Erythroblast (primary cell): Measurements from ENCODE around the gene NISCH.

Experiments
- GATA1 ChIP-seq: IDR thresholded peaks from 2 replicates; pipeline ENCODE4 v1.6.1; 2011; ENCODE audit warnings: low read depth, mild to moderate bottlenecking, control low read depth, low read length, moderate library complexity
- POLR2A ChIP-seq: IDR thresholded peaks from 2 replicates; pipeline ENCODE4 v1.6.1; 2011; ENCODE audit warnings: mild to moderate bottlenecking, low read length

DNA sequence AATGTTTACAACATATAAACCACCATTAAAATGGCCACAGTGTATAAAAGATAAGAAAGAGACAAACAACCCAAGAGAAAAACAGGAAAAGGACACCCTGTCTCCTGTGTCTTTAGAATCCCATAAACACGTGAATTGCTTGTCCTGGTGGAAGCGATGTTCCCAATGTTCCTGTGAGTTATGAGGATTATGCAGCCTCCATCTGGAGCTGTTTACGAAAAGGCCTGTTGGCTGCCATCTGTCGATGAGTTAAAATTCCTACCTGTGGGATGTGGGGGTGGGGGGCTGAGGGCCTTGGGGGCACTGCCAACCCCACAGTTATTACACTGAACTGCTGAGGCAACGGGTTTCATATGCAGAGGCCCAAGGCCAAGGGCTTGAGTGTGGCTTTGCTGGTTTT is 13.6 kb downstream of the NISCH start:
- TF ChIP-seq POLR2A (no peak), GATA1 (no peak)
